Measurements from ENCODE around the gene GAS7.

- no peak for TF ChIP-seq POLR2AphosphoS5 (IDR thresholded peaks at IDR 0.05)
- TF ChIP-seq EP300 (IDR thresholded peaks at IDR 0.05): no peak
Observed at GRCh38 chr17:10059684-10060211, 138.7 kb downstream of the GAS7 start.

Data from gastroesophageal sphincter (tissue), 2 donors.